Activated CD4-positive, CD25-positive, alpha-beta regulatory T cell treated with anti-CD3 and anti-CD28 coated beads, Interleukin-2, amount 50 U/mL, for 16 hours (primary cell): Measurements from ENCODE around the gene ZNF593.

Experiments used
- DNase-seq: peaks from one replicate; pipeline ENCODE4 v3.0.0-alpha.2; 2020; ENCODE audit warnings: low read depth, low spot score

The ZNF593 gene

DNA sequence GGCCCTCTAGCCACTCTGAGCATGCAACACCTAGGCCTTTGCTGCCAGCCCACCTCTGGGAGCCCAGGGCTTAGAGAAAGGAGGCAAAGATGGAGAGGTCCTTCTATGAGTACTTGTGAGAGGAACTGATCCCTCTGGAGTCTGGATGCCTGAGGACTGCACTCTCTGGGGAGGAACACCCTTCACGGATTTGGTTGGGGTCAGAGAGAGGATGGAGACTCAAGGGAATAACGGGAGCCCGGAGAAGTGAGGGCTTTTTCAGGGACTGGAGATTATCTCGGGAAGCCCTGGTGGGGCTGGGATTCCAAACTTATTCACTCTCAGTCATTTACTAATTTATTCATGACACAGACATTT is 532 bp upstream of the ZNF593 start:
- DNase-seq: no peak

DNA sequence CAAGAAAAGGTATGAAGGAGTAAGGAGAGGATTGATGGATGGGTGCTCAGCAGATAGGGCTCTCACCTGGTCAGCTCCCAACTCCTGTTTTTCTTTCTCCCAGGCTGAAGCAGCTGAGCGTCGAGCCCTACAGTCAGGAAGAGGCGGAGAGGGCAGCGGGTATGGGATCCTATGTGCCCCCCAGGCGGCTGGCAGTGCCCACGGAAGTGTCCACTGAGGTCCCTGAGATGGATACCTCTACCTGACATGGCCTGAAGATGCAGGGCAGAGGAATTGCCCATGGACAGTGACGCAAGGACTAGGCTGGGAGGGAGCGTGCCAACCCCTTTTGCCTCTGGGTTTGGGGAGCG is 739 bp downstream of the ZNF593 start:
- no peak for DNase-seq

DNA sequence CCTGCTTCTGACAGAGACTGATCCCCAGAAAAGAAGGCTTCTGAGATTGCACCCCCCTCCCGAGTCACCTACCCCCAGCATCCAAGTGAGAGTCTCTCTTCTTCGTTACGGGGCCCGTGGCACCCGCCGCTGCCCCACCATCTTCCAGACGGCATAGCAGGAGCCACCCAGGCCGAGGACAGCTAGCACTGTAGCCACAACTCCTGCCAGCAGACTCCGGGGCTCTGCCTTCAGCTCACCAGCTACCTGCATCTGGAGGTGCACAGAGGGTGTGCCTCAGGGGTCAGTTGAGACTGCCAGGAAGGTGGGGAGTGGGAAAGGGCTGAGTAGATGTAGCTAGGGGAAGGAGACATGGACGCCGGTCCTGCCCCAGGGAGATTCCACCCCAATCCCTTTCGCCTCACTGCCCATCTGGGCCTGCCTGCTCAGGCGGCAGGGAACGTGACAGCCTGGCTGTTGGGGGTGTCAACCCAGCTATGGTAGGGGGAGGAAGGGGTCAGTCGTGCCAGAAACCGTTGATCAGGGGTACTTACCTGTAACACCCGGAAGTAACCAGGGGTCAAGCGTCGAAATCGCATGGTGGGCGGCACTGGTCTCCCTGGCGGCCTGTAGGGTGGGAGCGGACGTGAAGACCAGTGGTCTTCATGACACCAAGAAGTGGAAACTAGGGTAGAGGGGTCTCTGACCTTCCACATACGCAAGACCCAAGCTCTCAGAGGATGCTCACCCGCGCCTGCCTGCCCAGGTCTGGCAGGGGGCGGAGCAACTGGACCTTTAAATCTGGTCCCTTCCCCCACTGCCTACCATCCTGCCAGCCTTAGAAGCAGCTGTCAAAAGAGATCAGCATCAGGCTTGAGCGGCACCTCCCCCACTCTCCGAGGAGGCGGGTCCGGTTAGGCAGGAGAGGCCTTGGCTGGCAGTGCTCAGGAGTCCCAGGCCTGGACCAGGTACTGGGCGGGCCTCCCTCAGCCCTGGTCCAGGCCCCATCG is 1.7 kb downstream of the ZNF593 start, which contains the start of gene ZNF593OS:
Gene ZNF593OS (minus strand): TSS at position 749 of the 989 bp plus-strand sequence. CDS start 171 bp downstream, at position 578.
- no peak for DNase-seq

DNA sequence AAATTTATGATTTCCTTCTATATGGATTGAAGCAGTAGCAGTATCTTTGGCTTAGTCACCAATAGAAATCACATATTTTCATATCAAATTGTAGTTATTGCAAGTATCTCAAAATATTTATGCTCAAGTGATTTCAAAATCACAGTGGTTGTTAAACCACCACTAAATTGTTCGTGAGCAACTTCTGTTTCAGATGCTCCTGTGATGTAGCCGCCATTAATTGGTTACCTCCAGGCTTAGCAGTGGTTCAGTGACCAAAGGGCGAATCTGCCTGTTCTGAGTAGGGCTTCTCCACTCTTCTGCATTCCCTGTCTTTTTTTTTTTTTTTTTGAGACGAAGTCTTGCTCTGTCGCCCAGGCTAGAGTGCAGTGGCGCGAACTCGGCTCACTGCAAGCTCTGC is 5.6 kb downstream of the ZNF593 start:
- no peak for DNase-seq

DNA sequence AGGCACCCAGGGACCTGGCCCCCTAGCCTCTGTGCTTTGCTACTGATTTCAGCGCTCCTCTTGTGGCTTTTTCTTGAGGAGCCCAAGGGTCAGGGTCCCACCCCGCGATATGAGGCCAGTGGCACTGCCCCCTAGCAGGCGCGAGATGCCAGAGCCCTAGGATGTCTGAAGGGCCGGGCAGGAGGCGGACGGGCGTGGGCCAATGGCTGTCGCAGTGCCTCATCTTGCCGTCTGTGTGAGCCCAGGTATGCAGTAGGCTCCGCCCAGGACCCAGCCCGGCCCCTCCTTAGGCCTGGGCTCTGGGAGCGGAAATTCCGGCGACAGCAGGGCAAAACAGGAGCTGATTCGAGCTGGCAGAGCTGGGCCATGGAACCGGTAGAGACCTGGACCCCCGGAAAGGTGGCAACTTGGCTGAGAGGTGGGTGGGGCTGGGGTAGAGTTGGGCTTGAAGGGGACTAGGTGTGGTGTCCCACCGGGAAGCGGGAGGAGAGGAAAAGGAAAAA is 7.5 kb downstream of the ZNF593 start, which contains the start of gene CNKSR1:
Gene CNKSR1 (plus strand): TSS at position 310 of the 503 bp plus-strand sequence. CDS start 57 bp downstream, at position 367.
- no peak for DNase-seq

DNA sequence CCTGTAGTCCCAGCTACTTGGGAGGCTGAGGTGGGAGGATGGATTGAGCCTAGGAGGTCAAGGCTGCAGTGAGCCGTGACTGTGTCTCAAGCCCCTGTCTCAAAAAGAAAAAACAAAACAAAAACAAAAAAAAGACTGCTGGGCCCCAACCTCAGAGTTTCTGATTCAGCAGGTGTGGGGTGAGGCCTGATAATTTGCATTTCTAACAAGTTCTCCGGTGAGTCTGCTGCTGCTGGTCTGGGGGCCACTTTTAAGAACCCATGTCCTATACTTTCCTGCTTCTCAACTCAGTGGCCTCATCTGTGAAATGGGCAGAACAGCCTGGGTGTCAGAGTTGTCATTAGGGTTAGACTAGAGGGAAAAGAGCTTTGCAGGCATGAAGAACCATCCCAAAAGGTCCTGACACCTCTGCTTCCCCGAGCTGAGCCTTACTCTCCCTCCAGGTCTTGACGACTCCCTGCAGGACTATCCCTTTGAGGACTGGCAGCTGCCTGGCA is 10.3 kb downstream of the ZNF593 start:
- no peak for DNase-seq

DNA sequence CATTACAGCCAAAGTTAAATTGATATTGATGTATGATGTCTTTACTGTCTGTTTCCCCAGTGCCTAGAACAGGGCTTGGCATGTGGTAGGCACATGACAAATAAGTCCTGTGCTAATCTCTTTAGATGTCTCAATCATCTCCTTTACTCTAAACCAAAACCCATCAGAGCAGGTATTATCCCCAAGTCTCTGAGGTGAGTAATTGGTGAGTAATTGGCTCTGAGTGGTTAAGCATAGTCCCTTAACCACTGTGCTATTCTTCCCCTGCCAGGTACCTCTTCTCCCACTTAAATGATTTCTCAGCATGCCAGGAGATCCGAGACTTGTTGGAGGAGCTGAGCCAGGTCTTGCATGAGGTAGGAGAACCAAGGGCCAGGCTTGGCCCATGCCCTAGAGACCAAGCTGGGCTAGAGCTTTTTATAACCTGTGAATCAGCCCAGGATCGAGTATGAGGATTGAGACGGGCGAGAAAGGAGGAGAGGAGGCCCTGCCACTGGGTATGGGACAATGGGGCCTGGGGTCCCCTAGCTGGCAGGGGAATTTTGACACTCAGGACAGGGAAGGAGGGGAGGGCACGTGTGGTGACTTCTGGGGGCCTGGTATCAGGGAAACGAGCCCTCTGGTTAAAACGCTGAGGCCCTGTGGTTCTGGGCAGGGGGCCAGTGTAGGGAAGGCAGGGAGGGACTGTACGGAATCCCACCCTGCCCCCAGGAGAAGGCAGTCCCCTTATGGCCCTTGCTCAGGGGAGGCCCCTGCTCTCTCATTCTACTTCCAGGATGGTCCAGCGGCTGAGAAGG is 12.1 kb downstream of the ZNF593 start:
- DNase-seq: no peak

DNA sequence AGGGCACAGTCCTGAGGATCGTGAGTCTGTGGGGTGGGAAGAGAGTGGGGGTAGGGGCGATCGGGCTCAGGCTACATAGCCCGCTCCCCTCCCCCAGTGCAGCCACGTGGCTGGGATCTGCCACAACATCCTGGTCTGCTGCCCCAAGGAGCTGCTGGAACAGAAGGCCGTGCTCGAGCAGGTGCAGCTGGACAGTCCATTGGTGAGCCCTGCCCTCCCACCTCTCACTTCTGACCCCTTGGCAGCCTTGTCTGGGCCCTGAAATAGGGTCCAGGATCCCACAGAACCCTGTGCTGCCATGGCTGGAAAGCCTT is 12.6 kb downstream of the ZNF593 start:
- no peak for DNase-seq

DNA sequence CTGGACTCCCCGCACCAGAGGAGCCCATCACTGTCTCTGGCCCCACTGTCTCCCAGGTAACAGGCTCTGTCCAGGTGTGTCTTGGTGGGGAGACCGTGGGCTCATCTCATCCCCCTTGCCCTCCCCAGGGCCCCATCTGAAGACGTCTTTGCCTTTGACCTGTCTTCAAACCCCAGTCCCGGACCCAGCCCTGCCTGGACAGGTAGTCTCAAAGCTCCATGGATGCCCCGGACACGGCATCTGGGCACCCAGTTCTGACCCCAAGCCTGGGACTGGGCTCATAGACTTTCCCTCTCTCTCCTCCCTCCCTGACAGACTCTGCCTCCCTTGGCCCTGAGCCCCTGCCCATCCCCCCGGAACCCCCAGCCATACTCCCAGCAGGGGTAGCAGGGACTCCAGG is 14.4 kb downstream of the ZNF593 start:
- no peak for DNase-seq

DNA sequence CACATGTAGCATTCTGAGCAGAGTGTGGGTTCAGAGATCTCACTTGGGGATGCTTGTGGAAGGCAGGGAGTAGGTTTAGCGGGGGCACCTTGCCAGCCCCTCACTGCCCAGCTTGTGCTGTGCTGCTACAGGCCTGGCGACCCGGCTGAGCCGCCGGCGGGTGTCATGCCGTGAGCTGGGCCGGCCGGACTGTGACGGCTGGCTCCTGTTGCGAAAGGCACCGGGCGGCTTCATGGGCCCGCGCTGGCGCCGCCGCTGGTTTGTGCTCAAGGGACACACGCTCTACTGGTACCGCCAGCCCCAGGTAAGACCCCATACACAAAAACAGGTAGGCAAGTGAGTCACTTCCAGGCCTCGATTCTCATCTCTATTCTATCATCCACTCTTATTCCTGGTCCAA is 15.2 kb downstream of the ZNF593 start:
- DNase-seq: no peak

DNA sequence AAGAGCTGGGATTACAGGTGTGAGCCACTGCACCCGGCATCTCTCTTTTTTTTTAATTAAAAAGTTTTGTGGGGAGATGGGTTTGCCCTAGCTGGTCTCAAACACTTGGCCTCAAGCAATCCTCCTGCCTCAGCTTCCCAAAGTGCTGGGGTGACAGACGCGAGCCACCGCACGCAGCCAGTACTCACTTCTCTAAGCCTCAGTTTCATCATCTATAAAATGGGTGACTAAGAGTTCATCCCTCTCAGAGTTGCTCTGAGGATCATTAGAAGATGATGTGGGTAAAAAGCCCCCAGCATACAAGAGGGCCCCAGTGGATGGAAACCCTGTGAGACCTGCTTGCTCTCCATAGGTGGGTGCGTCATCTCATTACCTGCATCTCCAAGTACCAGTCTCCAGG is 18.2 kb downstream of the ZNF593 start:
- DNase-seq: no peak

DNA sequence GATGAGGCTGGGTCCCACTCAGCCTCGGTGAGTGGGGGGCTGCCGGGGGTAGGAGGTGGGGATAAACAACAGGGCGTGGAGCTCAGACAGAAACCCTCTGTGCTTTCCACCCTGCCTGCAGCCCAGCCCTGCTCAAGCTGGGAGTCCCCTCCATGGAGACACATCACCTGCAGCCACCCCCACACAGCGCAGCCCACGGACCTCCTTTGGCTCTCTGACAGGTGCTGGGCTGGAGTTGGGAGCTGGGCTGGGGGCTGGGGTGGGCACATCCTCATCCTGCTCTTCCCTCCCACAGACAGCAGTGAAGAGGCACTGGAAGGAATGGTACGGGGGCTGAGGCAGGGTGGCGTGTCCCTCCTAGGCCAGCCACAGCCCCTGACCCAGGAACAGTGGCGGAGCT is 18.8 kb downstream of the ZNF593 start:
- DNase-seq: no peak

DNA sequence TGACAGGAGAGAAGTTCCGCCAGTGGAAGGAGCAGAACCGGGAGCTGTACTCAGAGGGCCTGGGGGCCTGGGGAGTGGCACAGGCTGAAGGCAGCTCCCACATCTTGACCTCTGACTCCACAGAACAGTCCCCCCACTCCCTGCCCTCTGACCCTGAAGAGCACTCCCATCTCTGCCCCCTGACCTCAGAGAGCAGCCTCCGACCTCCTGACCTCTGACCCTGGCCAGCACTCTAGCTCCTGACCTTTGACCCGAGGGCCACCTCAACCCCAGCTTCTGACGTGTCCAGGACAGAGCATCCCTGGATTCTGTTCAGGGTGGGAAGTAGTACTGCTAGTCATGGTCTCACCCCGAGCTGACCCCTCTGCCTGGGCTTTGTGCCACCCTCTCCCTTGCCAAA is 19.6 kb downstream of the ZNF593 start:
- no peak for DNase-seq

DNA sequence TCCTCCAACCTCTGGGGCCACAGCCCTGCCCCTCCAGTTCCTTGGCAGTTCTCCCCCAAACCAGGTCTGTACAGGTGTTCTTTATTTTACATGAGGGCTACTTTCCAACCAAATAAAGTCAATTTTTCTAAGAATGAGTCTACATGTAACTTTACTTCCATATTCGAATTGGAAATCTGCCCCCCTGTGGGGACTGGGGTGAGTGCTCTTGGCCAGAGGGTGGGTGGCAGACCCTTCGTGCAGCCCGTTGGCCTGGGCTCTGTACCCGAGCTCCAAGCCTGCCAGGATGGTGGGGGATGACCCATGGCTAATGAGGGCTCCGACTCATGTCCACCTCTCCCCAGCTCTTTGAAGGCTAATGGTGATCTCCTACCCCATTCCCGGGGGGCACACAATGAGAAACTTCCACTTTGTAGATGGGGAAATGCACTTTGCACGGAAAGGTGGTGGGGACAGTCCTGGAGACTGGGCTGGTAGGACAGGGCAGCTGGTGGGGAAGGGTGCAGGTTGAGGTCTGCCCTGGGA is 20.1 kb downstream of the ZNF593 start:
- no peak for DNase-seq

DNA sequence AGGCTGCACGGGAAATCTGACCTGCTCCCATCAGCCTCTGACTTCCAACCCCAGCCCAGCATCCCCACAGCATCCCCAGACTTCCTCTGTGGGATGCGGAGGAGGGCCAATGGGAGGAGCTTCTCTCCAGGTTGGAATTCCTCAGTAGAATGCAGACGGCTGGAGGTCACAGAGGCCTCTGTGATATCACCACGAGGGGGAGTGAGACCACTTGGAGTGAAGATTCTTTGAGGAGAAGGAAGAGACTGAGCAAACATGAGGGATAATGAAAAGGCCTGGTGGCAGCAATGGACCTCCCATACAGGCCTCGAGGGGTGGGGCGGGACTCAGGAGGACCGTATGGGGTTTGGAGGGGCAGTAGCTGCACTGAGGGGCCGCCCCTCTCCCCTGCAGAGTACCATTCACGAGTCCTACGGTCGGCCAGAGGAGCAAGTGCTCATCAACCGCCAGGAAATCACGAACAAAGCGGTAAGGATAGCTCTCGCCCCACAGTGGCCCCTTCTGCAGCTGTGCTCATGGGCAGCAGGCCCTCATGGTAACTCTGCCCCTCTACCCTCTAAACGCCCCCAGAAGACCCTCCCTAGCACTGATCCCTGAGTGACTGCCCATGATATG is 20.8 kb downstream of the ZNF593 start, which contains the start of gene CATSPER4:
Gene CATSPER4 (plus strand): TSS at position 230 of the 615 bp plus-strand sequence. CDS start 26 bp downstream, at position 256.
- no peak for DNase-seq

DNA sequence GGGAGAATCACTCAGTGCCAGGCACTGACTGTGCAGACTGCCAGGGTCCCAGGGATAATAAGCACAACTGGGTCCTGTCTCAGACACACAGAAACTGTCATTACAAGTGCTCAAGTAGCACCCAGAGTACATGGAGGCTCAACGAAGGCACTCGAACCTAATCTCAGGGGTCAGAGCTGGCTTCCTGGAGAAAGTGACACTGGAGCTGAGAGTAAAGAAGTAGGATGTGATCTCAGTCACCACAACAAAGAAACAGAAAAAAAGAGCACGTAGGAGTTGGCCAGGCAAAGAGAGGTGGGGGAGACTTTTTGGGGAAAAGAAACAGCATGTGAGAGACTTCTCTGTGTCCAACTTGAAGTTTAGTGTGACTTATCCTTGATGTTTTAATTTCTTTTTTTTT is 22.0 kb downstream of the ZNF593 start:
- DNase-seq: no peak

DNA sequence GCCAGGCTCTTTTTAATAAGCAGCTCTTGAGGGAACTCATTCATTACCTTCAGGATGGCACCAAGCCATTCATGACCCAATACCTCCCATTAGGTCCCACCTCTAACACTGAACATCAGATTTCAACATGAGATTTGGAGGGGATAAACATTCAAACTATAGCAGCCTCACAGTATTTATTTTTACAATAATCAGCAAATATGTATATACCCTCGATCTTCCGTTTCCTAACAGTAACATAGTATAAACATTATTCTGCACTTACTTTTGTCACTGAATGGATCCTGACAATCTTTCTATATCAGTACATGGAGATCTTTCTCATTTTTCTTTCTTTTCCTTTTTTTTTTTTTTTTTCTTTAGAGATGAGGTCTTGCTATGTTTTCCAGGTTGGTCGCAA is 26.1 kb downstream of the ZNF593 start:
- DNase-seq: no peak

DNA sequence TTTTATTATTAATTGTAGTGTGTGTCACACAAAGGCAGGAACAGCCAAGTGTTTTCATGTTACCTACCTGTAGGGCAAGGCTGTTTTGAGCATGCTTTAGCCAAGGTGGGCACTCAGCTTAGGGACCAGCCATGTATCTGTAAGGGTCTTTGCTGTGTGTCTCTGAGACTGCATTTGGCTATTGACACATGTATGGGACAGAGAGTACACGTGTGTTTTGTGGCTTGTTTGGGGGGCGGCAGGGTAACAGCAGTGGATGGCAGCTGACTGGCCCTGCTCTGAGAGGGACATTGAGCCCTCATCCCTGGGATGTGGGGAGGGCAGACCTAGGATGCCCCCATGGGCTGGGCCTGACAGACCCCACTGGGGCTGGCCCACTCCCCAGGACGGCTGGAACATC is 27.6 kb downstream of the ZNF593 start:
- DNase-seq: no peak

DNA sequence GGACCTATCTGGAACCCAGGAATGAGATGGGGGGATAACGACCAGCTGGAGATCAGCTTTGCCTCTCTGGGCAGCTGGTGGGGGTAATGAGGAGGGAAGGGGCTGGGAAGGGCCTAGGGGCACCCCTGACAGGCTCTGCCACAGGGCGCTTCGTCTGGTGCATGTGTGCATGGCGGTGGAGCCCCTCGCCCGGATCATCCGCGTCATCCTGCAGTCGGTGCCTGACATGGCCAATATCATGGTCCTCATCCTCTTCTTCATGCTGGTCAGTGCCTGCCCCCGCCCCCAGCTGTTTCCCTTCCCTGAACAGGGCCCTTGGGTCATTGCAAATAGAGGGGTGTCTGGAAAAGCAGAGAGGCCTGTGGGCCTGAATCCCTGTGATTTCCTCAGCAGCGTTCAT is 28.1 kb downstream of the ZNF593 start:
- no peak for DNase-seq

DNA sequence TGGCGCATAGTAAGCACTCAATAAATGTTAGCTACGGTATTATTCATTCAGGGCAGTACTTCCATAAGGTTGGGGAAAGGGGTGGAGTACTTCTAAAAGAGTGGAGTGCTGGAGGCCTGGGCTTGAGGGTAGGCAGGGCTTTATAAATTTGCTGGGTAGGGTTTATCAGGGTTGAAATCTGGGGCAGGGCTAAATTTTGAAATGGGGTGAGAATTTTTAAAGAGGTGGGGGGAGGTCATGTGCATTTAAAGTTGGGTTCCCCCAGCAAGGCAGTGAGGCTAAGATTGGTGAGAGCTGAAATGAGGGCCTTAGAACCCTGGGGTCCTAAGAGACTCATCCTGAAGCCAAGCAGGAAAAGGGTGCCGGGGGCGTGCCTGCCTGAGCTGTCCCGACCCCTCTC is 30.7 kb downstream of the ZNF593 start:
- DNase-seq: no peak

DNA sequence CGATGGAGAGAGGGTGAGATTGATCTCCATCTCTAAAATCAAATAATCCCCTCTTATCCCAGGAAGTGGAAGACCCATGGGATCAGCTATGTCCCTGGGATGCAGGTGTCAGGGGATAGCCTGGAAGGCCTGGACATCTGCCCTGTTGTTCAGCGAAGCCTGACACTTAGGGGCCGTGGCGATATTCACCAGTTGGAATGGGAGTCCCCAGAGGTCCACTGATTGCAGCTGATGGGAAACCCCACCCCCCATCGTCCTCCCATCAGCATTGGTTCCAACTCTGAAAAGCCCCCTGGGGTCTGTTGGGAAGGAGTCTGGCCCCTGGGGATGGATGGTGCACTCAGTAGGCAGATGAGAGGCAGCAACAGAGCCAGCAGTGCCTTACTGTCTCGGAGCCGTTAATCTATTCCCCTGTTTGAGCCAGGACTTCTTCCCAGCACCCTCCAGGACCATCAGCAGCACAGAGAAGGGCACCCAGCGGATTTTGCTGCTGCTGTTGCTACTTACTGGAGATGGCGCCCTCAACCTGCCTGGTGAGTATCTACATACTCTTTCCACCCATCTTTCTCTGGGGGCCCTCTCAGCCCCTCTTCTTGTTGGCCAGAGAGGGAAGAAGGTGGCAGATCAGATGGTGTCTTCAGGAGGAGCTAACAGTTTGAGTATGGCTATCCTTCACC is 34.1 kb downstream of the ZNF593 start:
- no peak for DNase-seq
